ENCODE results near the gene SLC4A8.

SLC4A8 gene

GRCh38 chr12:51393676-51394545 is 30.7 kb upstream of the SLC4A8 start:
- DNase-seq (ENCODE audit: low read depth, low spot score) = peak; percentile 42
- no peak overlapping the region for H3K4me3 ChIP-seq (ENCODE audit: low read length)

GRCh38 chr12:51395283-51396230 is 29.1 kb upstream of the SLC4A8 start:
- peak overlapping the region; percentile 31 for H3K4me3 ChIP-seq (ENCODE audit: low read length)
- peak; percentile 32 for DNase-seq (ENCODE audit: low read depth, low spot score)

- H3K4me3 ChIP-seq (ENCODE audit: low read length) = no peak overlapping the region
- no peak for DNase-seq (ENCODE audit: low read depth, low spot score)
Observed at GRCh38 chr12:51397670-51398069, 27.0 kb upstream of the SLC4A8 start.

- no peak overlapping the region for H3K4me3 ChIP-seq (ENCODE audit: low read length)
- DNase-seq (ENCODE audit: low read depth, low spot score) = no peak
Observed at GRCh38 chr12:51399891-51400290, 24.7 kb upstream of the SLC4A8 start.

DNA sequence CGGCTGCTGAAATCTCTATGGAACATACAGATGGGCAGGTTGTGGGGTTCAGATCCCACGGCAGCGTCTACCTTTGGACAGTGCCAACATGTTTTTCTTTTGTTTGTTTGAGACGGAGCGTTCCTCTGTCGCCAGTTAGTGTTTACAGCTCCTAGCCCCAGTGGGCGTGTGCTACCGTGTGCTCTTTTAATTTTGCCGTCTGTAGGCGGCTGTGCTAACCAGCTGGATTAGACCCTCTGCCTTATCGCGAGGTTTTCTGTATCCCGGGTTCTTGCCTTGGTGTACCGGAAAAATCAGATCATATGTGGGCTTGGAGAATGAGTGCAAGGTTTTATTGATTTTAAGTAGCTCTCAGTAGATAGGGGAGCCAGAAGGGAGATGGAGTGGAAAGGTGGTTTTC is 23.6 kb upstream of the SLC4A8 start:
- DNase-seq (ENCODE audit: low read depth, low spot score) = no peak
- no peak overlapping the region for H3K4me3 ChIP-seq (ENCODE audit: low read length)

GRCh38 chr12:51401486-51401885 is 23.1 kb upstream of the SLC4A8 start:
- DNase-seq (ENCODE audit: low read depth, low spot score) = no peak

DNA sequence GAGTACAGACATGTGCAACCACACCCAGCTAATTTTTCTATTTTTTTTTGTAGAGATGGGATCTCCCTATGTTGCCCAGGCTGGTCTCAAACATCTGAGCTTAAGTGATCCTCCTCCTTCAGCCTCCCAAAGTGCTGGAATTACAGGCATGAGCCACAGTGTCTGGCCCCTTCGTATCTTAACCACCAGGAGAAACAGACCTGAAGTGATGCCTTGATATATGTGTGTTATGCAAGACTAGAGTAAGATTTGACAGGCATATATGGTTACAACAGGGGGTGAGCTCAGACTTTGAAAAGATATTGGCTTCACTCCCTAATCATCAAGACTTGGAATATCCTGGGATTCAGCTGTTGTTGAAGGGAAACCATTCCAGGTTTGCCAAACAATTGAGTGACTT is 22.7 kb upstream of the SLC4A8 start:
- H3K4me3 ChIP-seq (ENCODE audit: low read length) = no peak overlapping the region
- no peak for DNase-seq (ENCODE audit: low read depth, low spot score)

More at GRCh38 chr12:51401486-51401885, 23.1 kb upstream of the SLC4A8 start:
- H3K4me3 ChIP-seq (ENCODE audit: low read length) = no peak overlapping the region

GRCh38 chr12:51403159-51403558 is 21.5 kb upstream of the SLC4A8 start:
- no peak for DNase-seq (ENCODE audit: low read depth, low spot score)
- H3K4me3 ChIP-seq (ENCODE audit: low read length) = no peak overlapping the region

DNA sequence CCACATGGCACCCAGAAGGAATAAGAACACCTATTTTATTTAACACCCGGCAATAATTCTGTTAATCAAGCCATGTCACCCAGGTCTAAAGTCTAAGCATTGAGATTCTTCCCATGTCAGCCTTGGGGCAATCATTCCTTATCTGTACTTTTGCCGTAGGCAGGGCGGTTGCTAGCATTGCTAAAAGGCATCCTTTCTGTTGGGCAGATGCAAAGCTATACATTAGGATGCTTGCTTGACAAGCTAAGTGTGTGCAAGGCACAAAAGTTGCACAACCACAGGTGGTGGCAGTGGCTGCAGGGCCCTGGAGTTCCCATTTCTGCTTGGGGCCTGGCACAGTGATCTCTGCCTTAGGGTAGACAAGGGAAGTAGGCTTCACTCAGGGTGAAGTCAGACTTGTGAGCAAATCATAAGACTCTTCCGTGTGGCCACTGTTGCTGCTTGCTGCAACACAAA is 20.9 kb upstream of the SLC4A8 start:
- H3K4me3 ChIP-seq (ENCODE audit: low read length) = no peak overlapping the region
- no peak for DNase-seq (ENCODE audit: low read depth, low spot score)

DNA sequence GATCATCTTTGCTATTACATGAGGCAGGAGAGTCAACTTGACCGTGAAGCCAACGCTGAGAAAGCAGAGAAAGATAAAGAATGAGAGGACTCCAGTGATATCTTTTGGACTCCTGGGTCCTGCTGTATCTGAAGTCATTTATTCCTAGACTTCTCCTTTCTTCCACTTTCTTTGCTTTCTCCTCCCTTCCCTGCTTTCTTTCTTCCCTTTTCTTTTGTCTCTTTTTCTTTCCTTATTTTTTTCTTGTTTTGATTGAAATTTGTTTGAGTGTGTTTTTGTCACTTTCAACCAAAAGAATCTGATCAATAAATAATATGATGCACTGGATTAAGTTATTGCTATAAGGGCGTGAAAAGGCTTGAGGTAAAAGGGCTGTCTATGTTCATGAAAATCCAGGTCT is 20.0 kb upstream of the SLC4A8 start:
- DNase-seq (ENCODE audit: low read depth, low spot score) = no peak
- no peak overlapping the region for H3K4me3 ChIP-seq (ENCODE audit: low read length)

DNA sequence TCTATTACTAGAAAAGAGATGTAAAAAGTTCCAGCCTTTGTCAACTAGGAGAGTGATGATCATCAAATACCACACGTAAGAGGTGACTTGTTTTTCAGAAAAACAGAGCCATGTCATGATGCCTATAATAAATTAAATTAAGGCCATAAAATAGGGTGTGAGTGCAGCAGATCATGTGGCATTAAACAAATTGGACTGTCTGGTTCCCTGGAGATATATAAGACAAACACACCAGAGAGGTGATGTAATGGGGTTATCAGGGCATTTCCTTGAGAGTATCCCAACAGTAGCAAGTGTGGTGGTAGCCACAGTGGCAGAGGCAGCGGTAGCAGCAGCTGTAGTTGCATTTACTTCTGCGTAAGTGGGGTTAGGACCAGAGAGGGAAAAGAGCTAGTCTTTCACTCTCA is 18.8 kb upstream of the SLC4A8 start:
- H3K4me3 ChIP-seq (ENCODE audit: low read length) = no peak overlapping the region
- DNase-seq (ENCODE audit: low read depth, low spot score) = no peak

- H3K4me3 ChIP-seq (ENCODE audit: low read length) = no peak overlapping the region
- DNase-seq (ENCODE audit: low read depth, low spot score) = no peak
Observed at GRCh38 chr12:51406290-51406689, 18.3 kb upstream of the SLC4A8 start.

DNA sequence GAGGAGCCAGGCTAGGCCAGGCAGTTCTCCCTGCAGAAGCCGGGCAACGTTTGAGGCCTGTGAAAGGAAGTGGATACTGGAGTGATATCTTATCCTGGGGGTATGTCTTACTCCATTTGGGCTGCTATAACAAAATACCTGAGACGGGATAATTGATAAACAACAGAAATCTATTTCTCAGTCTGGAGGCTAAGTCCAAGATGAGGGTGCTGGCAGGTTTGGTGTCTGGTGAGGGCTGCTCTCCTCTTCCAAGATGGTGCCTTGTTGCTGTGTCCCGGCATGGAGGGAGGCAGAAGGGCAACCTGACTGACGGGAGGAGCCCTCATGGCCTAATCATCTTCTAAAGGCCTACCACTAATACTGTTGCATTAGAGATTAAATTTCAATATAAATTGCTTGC is 17.8 kb upstream of the SLC4A8 start:
- no peak for DNase-seq (ENCODE audit: low read depth, low spot score)
- no peak overlapping the region for H3K4me3 ChIP-seq (ENCODE audit: low read length)

DNA sequence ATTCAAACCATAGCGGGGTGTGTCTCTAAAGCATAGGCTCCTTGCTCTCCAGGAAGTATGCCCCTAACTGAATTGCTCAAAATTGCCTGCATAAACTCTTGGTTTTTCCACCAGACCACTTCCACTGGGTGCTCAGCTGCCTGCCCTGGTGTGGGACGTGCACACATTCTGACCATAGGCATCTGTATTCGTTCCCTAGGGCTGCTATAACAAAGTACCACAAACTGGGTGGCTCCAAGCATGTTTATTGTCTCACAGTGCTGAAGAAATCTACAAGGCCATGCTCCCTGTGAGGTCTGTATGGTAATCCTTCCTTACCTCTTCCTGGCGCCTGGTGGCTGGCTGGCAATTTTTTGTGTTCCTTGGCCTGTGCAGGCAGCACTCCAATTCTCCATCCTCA is 17.0 kb upstream of the SLC4A8 start:
- DNase-seq (ENCODE audit: low read depth, low spot score) = no peak
- no peak overlapping the region for H3K4me3 ChIP-seq (ENCODE audit: low read length)

DNA sequence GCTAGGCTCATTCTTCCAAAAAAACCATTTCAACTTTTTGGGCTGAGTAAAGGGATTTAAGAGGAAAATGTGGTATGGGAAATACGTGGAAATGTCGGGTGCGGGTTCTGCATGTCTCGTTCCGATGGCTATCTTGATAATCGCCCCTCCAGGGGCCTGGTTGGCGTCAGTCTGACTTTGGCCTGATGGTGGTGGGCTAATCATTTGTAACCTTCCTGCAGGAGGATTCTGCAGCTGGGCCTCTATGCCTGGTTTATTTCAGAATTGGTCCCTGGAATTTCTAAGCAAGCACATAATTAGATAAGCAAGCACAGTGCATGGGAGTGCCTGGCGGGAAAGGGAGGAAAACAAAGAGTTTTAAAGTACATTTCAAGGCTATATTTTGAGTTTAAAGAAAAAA is 14.8 kb upstream of the SLC4A8 start:
- DNase-seq (ENCODE audit: low read depth, low spot score) = no peak
- no peak overlapping the region for H3K4me3 ChIP-seq (ENCODE audit: low read length)

DNA sequence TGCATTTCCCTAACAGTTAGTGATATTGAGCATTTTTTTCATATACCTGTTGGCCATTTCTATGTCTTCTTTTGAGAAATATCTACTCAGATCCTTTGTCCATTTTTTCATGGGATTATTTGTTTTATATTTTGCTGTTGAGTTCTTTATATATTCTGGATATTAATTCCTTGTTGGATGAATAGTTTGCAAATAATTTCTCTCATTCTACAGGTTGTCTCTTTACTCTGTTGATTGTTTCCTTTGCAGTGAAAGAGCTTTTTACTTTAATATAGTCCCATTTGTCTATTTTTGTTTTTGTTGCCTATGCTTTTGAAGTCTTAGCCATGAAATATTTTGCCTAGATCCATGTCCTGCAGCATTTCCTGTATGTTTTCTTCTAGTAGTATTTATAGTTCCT is 11.5 kb upstream of the SLC4A8 start:
- no peak for DNase-seq (ENCODE audit: low read depth, low spot score)
- H3K4me3 ChIP-seq (ENCODE audit: low read length) = no peak overlapping the region

DNA sequence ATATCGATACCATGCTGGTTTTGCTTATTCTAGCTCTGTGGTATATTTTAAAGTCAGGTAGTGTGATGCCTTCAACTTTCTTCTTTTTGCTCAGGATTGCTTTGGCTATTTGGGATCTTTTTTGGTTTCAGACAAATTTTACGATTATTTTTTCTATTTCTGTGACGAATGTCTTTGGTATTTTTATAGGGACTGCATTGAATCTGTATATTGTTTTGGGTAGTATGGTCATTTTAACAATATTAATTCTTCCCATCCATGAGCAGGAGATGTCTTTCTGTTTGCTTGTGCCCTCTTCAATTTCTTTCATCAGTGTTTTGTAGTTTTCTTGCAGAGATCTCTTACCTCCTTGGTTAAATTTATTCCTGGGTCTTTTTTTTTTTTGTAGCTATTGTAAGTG is 10.8 kb upstream of the SLC4A8 start:
- no peak overlapping the region for H3K4me3 ChIP-seq (ENCODE audit: low read length)
- no peak for DNase-seq (ENCODE audit: low read depth, low spot score)

DNA sequence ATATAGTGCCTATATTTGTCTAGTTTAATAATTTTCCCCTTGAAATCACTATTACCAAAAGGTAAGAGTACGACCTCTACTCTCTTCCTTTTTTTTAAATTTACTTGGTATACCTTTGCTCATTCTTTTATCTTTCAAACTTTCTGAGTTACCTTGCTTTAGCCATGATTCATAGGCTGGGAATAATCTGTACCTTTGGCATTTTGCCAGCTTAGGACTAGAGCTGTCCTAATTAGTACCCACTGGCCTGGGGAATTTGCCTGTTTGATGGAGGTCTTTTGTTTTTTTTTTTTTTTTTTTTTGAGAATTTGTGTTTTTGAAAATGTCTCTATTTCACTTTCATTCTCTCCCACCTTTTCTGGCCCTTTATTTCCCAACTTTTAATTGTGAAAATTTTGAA is 8.7 kb upstream of the SLC4A8 start:
- no peak overlapping the region for H3K4me3 ChIP-seq (ENCODE audit: low read length)
- no peak for DNase-seq (ENCODE audit: low read depth, low spot score)

DNA sequence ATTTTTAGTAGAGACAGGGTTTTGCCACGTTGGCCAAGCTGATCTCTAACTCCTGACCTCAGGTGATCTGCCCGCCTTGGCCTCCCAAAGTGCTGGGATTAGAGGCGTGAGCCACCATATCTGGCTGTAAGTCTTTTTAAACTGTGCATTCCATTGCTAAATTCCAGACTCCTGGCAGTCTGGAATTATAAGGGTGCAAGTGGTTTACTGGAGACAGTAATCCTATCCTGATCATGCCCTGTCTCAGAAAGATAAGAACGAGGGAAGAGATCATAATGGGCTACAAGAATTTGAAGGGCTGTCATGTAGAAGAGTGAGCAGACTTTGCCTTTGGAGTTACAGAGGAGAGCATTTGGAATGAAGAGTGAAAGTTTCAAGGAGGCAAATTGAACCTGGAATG is 6.8 kb upstream of the SLC4A8 start:
- H3K4me3 ChIP-seq (ENCODE audit: low read length) = no peak overlapping the region
- no peak for DNase-seq (ENCODE audit: low read depth, low spot score)

Measured in Jurkat, Clone E6-1 (cell line).